ENCODE data around the gene GEN1. TPM values are rescaled to one million over a fixed set of nuclear protein-coding genes. Genes with fewer than 3 reads are reported as not detected.

GEN1 gene
- total RNA-seq, 1 experiment from 2014 or later, result 36.5 TPM

- H3K9me3 ChIP-seq, result no peaks in the 10 kb centered on the region
- H3K4me1 Mint-ChIP-seq (ENCODE audit: low read depth, unreplicated experiment), result no peaks in the 10 kb centered on the region
- DNase-seq, result no peak
- intact Hi-C loops (cut with micrococcal nuclease; ENCODE audit: unreplicated experiment), result no loop called here
- POLR2A ChIA-PET, result no interaction called here
- no peaks in the 10 kb centered on the region for H3K27me3 ChIP-seq (replicated peaks; ENCODE audit: control insufficient read depth, insufficient read depth, low read length)
- no peaks in the 10 kb centered on the region for H3K36me3 ChIP-seq (ENCODE audit: control insufficient read depth, insufficient read depth, low read length)
- no peak for TF ChIP-seq CTCF (IDR thresholded peaks at IDR 0.05; ENCODE audit: insufficient read depth in 1 of 2, low read depth in 1 of 2, low read length in 1 of 2, severe bottlenecking in 1 of 2, unreplicated experiment in 1 of 2)
- H3K9me3 Mint-ChIP-seq (ENCODE audit: unreplicated experiment), result no peaks in the 10 kb centered on the region
- CTCF ChIA-PET, result no interaction called here
- H3K27ac Mint-ChIP-seq (ENCODE audit: unreplicated experiment), result no peak overlapping the region
- H3K4me3 ChIP-seq (ENCODE audit: low read depth, low read length), result no peak overlapping the region
- BruUV-seq (replicated peaks), result no TSS peak
- H3K4me1 ChIP-seq, result no peaks in the 10 kb centered on the region
- H3K4me3 Mint-ChIP-seq (ENCODE audit: unreplicated experiment), result no peak overlapping the region
- peaks cover 26% of the 10 kb centered on the region for H3K27me3 Mint-ChIP-seq (ENCODE audit: insufficient read depth, unreplicated experiment)
- no peaks in the 10 kb centered on the region for H3K36me3 Mint-ChIP-seq (ENCODE audit: insufficient read depth, unreplicated experiment)
Measured at GRCh38 chr2:17804358-17804757, 50.4 kb downstream of the GEN1 start.

DNA sequence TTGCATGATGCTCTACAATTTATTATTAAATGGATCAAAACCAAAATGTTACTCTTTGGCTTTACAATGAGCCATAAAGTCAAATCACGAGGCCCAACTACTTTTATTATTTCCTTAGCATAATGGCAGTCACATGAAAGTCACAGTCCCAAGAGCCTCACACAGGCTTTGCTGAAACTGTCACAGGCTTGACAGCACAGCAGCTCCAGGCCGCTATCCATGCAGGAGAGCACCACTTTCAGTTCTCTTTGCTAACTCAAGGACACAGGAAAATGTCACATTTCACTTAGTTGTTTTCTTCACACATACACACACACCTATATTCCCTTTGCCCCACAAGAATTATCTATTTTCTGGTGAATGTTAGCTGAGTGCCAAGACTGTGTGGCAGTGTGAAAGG is 51.2 kb downstream of the GEN1 start:
- Histone ChIP-seq H3K4me1 (no peaks in the 10 kb centered on the region), H3K27me3 (replicated peaks; ENCODE audit: control insufficient read depth, insufficient read depth, low read length) (no peaks in the 10 kb centered on the region), H3K36me3 (ENCODE audit: control insufficient read depth, insufficient read depth, low read length) (no peaks in the 10 kb centered on the region), H3K9me3 (no peaks in the 10 kb centered on the region), H3K4me3 (ENCODE audit: low read depth, low read length) (no peak overlapping the region)
- H3K27ac Mint-ChIP-seq (ENCODE audit: unreplicated experiment), result no peak overlapping the region
- H3K9me3 Mint-ChIP-seq (ENCODE audit: unreplicated experiment), result no peaks in the 10 kb centered on the region
- H3K36me3 Mint-ChIP-seq (ENCODE audit: insufficient read depth, unreplicated experiment), result no peaks in the 10 kb centered on the region
- H3K27me3 Mint-ChIP-seq (ENCODE audit: insufficient read depth, unreplicated experiment), result peaks cover 28% of the 10 kb centered on the region
- H3K4me1 Mint-ChIP-seq (ENCODE audit: low read depth, unreplicated experiment), result no peaks in the 10 kb centered on the region
- H3K4me3 Mint-ChIP-seq (ENCODE audit: unreplicated experiment), result no peak overlapping the region
- CTCF ChIA-PET, result no interaction called here
- no TSS peak for BruUV-seq (replicated peaks)
- intact Hi-C loops (cut with micrococcal nuclease; ENCODE audit: unreplicated experiment), result no loop called here
- no peak for TF ChIP-seq CTCF (IDR thresholded peaks at IDR 0.05; ENCODE audit: insufficient read depth in 1 of 2, low read depth in 1 of 2, low read length in 1 of 2, severe bottlenecking in 1 of 2, unreplicated experiment in 1 of 2)
- no peak for DNase-seq
- POLR2A ChIA-PET, result no interaction called here

- Mint-ChIP-seq H3K27me3 (ENCODE audit: insufficient read depth, unreplicated experiment) (peaks cover 25% of the 10 kb centered on the region), H3K27ac (ENCODE audit: unreplicated experiment) (no peak overlapping the region), H3K4me3 (ENCODE audit: unreplicated experiment) (no peak overlapping the region), H3K36me3 (ENCODE audit: insufficient read depth, unreplicated experiment) (no peaks in the 10 kb centered on the region), H3K9me3 (ENCODE audit: unreplicated experiment) (no peaks in the 10 kb centered on the region), H3K4me1 (ENCODE audit: low read depth, unreplicated experiment) (no peaks in the 10 kb centered on the region)
- Histone ChIP-seq H3K4me3 (ENCODE audit: low read depth, low read length) (no peak overlapping the region), H3K36me3 (ENCODE audit: control insufficient read depth, insufficient read depth, low read length) (no peaks in the 10 kb centered on the region), H3K9me3 (no peaks in the 10 kb centered on the region), H3K4me1 (no peaks in the 10 kb centered on the region), H3K27me3 (replicated peaks; ENCODE audit: control insufficient read depth, insufficient read depth, low read length) (no peaks in the 10 kb centered on the region)
- DNase-seq, result no peak
- ChIA-PET CTCF (interaction anchor here (0.7 kb wide), 1 partner anchor 135 kb away, joined by 3 read pairs; no protein-coding TSS in a partner anchor), POLR2A (no interaction called here)
- BruUV-seq (replicated peaks), result no TSS peak
- intact Hi-C loops (cut with micrococcal nuclease; ENCODE audit: unreplicated experiment), result no loop called here
- TF ChIP-seq CTCF (IDR thresholded peaks at IDR 0.05; ENCODE audit: insufficient read depth in 1 of 2, low read depth in 1 of 2, low read length in 1 of 2, severe bottlenecking in 1 of 2, unreplicated experiment in 1 of 2), result no peak
Measured at GRCh38 chr2:17805717-17806363, 51.9 kb downstream of the GEN1 start.
